ENCODE measurements around the gene ETS2.
"Not testable (repeated sequence)": the region's sequence is repeated elsewhere in the genome, so short reads cannot be mapped to it uniquely, and the experiment has no call there.

Gene ETS2

DNA sequence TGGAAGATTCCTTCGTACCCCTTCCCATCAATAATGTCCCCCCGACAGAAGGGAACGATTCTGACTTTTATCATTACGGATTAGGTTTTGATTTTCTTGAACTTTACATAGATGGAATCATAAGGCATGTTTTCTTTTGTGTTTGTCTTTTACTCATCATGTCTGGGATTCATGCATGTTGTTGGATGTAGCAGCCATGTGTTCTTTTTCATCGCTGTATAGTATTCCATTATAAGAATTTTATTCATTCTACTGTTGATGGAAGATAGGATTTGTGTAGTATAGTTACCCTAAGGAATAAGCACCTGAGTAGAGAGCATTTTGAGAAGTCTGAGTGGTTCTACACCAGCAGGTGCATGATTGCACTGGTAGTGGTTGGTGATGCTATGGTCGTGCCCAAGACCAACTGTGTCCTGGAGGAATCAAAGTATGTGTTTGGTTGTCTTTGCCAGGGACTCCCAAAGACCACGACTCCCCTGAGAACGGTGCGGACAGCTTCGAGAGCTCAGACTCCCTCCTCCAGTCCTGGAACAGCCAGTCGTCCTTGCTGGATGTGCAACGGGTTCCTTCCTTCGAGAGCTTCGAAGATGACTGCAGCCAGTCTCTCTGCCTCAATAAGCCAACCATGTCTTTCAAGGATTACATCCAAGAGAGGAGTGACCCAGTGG, 13.5 kb downstream of the ETS2 start:
- no peak for DNase-seq

- no peak for DNase-seq
These were observed 14.0 kb downstream of the ETS2 start for GRCh38 chr21:38819719-38820159.

DNA sequence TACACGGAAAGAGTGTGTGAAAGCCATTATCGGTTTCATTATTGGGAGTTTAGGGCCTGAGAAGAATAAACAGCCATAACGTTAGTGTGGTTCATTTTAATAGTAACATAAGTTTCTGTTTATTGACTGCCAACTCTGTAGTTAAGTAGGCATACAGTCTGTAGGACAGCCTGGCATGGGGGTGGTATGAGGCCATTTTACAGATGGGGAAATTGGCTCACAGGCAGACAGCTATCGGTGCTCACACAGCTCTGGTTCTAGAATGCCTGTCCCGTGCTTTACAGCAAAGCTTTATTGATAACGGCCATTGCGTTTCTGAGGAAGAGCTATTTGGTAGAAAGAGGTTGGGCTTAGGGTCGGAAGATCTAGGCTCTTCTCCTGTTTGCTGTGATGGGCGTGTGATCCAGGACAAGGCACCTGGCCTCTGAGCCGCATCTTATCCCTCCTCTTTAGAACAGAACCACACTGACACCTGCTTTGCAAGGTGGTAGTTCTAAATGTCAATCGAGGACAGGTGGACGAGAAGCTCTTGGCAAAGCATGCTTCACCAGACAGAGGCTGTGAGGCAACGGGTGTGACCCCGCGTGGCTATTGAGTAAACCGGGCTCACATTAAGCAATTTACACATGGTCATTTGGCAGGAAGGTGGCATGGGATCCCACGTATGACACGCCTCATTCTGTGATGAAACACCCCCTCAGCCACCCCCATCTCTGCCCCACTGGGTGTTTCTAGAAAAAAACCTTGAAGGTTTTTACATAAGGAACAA, 14.9 kb downstream of the ETS2 start:
- no peak for DNase-seq

GRCh38 chr21:38821248-38821647, 15.5 kb downstream of the ETS2 start:
- DNase-seq, result no peak

GRCh38 chr21:38821959-38822682, 16.4 kb downstream of the ETS2 start:
- no peak for DNase-seq

DNA sequence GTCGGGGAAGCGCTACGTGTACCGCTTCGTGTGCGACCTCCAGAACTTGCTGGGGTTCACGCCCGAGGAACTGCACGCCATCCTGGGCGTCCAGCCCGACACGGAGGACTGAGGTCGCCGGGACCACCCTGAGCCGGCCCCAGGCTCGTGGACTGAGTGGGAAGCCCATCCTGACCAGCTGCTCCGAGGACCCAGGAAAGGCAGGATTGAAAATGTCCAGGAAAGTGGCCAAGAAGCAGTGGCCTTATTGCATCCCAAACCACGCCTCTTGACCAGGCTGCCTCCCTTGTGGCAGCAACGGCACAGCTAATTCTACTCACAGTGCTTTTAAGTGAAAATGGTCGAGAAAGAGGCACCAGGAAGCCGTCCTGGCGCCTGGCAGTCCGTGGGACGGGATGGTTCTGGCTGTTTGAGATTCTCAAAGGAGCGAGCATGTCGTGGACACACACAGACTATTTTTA, 17.1 kb downstream of the ETS2 start:
- DNase-seq, result no peak

- no peak for DNase-seq
These were observed 18.0 kb downstream of the ETS2 start for GRCh38 chr21:38823737-38824123.

- DNase-seq, result no peak
These were observed 18.5 kb downstream of the ETS2 start for GRCh38 chr21:38824124-38824822.

DNA sequence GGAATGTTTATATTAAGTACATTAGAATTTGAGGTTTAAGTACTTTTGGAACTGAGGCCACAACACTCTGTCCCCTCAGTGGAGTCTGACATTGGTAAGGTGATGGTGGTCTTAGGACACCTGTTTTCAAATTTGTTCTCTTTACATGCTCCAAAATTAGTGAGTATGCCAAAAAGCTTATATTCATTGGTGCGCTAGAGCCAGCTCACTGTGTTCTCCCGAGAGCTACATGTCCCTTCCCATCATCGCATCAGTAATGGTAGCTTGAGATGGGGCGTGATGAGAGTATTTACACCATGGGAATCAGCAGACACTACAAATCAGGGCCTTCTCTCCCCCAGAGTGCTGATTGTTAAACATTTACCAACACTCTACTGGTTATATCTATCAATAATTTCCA, 19.5 kb downstream of the ETS2 start:
- no peak for DNase-seq

DNA sequence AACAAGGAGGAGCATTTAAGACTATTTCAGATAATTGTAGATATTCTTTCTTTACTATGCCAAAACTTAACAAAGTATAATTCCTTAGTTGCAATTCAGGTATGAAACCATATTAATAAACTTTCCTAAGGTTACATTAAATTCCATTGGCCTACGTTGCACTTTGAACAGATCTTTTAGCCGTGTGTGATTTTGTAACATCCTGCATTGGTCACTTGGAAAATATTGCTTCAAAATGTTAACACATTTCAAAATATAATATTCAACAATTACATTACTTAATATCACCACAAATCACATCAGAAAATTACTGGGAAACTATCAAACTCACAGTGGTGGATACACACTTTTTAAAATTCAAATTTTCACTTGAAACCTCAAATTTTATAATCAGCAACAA, 20.2 kb downstream of the ETS2 start:
- DNase-seq, result no peak

- DNase-seq, result not testable (repeated sequence)
These were observed 22.4 kb downstream of the ETS2 start for GRCh38 chr21:38828111-38828510.

DNA sequence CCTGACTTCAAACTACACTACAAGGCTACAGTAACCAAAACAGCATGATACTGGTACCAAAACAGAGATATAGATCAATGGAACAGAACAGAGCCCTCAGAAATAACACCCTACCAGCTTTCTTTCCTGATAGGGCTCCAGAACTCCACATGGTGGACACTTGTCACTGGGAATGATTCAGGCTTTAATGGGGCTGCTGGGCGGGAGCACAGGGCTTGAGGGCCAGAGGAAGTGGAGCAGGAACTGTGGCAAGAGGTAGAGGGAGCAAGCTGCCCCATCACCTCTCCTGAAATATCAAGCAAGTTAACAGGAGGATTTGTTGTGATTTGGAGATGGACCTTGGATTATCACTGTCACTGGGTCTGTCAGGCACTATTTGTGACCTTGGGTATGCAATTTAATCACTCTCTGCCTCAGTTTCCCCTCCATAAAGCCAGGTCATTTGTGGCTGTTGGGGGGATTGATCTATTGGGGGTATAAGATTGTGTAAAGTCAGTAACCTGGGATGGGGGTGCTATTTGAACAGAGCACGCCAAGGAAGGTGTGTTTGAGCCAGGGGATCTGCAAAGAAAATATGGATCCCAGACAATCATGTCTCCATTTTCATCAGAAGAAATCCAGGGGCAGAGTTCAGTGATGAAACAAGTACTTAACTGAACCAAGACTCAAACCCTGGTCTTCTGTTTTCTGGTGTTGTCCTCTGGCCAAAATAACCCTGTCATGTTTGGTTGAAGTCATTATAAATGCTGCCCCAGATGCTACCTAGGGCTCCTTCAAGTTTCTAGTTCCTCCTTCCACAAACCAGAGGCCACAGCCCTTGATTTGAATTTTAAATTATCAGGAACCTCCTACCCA, 25.2 kb downstream of the ETS2 start:
- no peak for DNase-seq

- peak; percentile 62 for DNase-seq
These were observed 26.1 kb downstream of the ETS2 start for GRCh38 chr21:38831526-38832467.

GRCh38 chr21:38832664-38833063, 26.9 kb downstream of the ETS2 start:
- no peak for DNase-seq

- DNase-seq, result no peak
These were observed 27.4 kb downstream of the ETS2 start for GRCh38 chr21:38833117-38833516.

GRCh38 chr21:38834725-38835124, 29.0 kb downstream of the ETS2 start:
- no peak for DNase-seq

- DNase-seq, result no peak
These were observed 32.2 kb downstream of the ETS2 start for GRCh38 chr21:38837806-38838461.

GRCh38 chr21:38838598-38839327, 33.0 kb downstream of the ETS2 start:
- DNase-seq, result no peak

All from CD4-positive, alpha-beta T cell treated with Interleukin-12 subunit alpha and Interleukin-12 subunit beta, for 1 hour (primary cell).